ENCODE measurements around the gene KEAP1. TPM values are rescaled to one million over a fixed set of nuclear protein-coding genes. Genes with fewer than 3 reads are reported as not detected.

KEAP1 gene
- total RNA-seq, result 51.2 and 55.7 TPM in 2 replicates

GRCh38 chr19:10503002-10503789 is at the start of gene KEAP1:
Gene KEAP1, minus strand, starts transcription at chr19:10503356. Its CDS starts 3,323 bp downstream, at chr19:10500033.

GRCh38 chr19:10543420-10544241 is 40.5 kb upstream of the KEAP1 start, which contains the start of gene ATG4D:
Gene ATG4D, plus strand, starts transcription at chr19:10543904. Its CDS starts 187 bp downstream, at chr19:10544091.

GRCh38 chr19:10517361-10517759 is 14.2 kb upstream of the KEAP1 start, which contains the start of gene S1PR5:
Gene S1PR5, minus strand, starts transcription at chr19:10517447. Its CDS starts 2,436 bp downstream, at chr19:10515011.

Small RNA genes lying within 50 kb of the gene (small RNA-seq; reads per million reads assigned to genes)
- gene MIR1238 (not detected), gene RNU7-140P (not detected)

Other genes starting within 250 kb of the KEAP1 start
- gene ICAM1, start 232.2 kb downstream of the KEAP1 start, total RNA-seq, result 33.3 and 41.0 TPM in 2 replicates
- 0.13 and 0.32 TPM in 2 replicates for gene ICAM4, start 216.4 kb downstream of the KEAP1 start, total RNA-seq
- gene ICAM5, start 213.4 kb downstream of the KEAP1 start, total RNA-seq, result under 0.01 and 0.13 TPM in 2 replicates
- 0.13 and 0.32 TPM in 2 replicates for gene ZGLP1, start 193.5 kb downstream of the KEAP1 start, total RNA-seq
- gene FDX2, start 187.3 kb downstream of the KEAP1 start, total RNA-seq, result 18.4 and 19.8 TPM in 2 replicates
- gene RAVER1, start 169.8 kb downstream of the KEAP1 start, total RNA-seq, result 7.6 and 10.8 TPM in 2 replicates
- gene ICAM3, start 163.7 kb downstream of the KEAP1 start, total RNA-seq, result 5.1 and 5.4 TPM in 2 replicates
- gene TYK2, start 122.8 kb downstream of the KEAP1 start, total RNA-seq, result 41.3 and 46.0 TPM in 2 replicates
- 122 and 138 TPM in 2 replicates for gene CDC37, start 99.8 kb downstream of the KEAP1 start, total RNA-seq
- gene PDE4A, start 82.8 kb downstream of the KEAP1 start, total RNA-seq, result 5.3 and 6.8 TPM in 2 replicates
- under 0.01 and 0.13 TPM in 2 replicates for gene S1PR5, start 14.1 kb upstream of the KEAP1 start, total RNA-seq
- gene ATG4D, start 40.5 kb upstream of the KEAP1 start, total RNA-seq, result 6.1 and 7.0 TPM in 2 replicates
- gene KRI1, start 62.7 kb upstream of the KEAP1 start, total RNA-seq, result 6.1 and 6.8 TPM in 2 replicates
- gene CDKN2D, start 65.6 kb upstream of the KEAP1 start, total RNA-seq, result 3.7 and 3.8 TPM in 2 replicates
- gene AP1M2, start 84.0 kb upstream of the KEAP1 start, total RNA-seq, result not detected in 2 replicates
- 42.2 and 44.1 TPM in 2 replicates for gene SLC44A2, start 122.2 kb upstream of the KEAP1 start, total RNA-seq
- 92.3 and 109 TPM in 2 replicates for gene ILF3, start 151.0 kb upstream of the KEAP1 start, total RNA-seq
- gene QTRT1, start 198.1 kb upstream of the KEAP1 start, total RNA-seq, result 20.4 and 23.8 TPM in 2 replicates
- gene DNM2, start 214.7 kb upstream of the KEAP1 start, total RNA-seq, result 71.3 and 75.5 TPM in 2 replicates